Upper lobe of left lung (tissue), 4 donors: ENCODE results near the gene AAK1.

Experiments
- EP300 ChIP-seq, 4 donors: sonication (generic); formaldehyde crosslinking; IDR thresholded peaks; one replicate each; pipeline ENCODE4 v1.5.1; 2017; ENCODE audit warnings: antibody characterized with exemption in 4 of 4, control low read depth in 2 of 4
- TF ChIP-seq, protein P1 (sequence below), 6 experiments: fragments of 450-650 bp in 4 of 6; fragments of 200-600 bp in 2 of 6; sonication (generic) in 2 of 6; IDR thresholded peaks; one replicate each; pipeline ENCODE4 v1.5.1; 2016 to 2019; ENCODE audit warnings: antibody characterized with exemption in 6 of 6

DNA sequence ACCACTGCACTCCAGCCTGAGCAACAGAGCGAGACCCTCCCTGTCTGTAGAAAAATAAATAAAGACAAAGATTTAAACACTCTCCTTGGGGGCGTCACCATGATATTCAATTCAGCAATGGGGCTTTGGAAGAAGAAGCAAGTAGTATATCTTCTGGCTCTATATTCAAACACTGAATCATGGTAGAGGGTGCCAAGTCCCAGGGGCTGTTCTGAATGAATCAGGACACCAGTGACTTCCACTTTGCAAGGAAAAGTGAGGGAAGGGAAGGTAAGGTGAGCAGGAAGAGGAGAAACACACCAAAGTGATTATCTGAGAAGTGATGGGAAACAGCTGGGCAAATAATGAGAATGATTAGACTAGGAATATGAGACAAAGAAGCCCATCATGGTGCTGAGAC lies 80.5 kb downstream of the AAK1 start:
- TF ChIP-seq EP300 (IDR thresholded peaks at IDR 0.05), result no peak
- TF ChIP-seq, protein P1, sequence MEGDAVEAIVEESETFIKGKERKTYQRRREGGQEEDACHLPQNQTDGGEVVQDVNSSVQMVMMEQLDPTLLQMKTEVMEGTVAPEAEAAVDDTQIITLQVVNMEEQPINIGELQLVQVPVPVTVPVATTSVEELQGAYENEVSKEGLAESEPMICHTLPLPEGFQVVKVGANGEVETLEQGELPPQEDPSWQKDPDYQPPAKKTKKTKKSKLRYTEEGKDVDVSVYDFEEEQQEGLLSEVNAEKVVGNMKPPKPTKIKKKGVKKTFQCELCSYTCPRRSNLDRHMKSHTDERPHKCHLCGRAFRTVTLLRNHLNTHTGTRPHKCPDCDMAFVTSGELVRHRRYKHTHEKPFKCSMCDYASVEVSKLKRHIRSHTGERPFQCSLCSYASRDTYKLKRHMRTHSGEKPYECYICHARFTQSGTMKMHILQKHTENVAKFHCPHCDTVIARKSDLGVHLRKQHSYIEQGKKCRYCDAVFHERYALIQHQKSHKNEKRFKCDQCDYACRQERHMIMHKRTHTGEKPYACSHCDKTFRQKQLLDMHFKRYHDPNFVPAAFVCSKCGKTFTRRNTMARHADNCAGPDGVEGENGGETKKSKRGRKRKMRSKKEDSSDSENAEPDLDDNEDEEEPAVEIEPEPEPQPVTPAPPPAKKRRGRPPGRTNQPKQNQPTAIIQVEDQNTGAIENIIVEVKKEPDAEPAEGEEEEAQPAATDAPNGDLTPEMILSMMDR (IDR thresholded peaks at IDR 0.05), result no peak
